22Rv1 (cell line): ENCODE results near the gene HSD17B7.
A peak's percentile ranks its signal among the peaks of the same experiment; 100 is the strongest.
"Not testable (repeated sequence)": the region's sequence is repeated elsewhere in the genome, so short reads cannot be mapped to it uniquely, and the experiment has no call there.

Source experiments
- H3K27ac ChIP-seq: fragments of 450-650 bp; 2 replicates; pipeline ENCODE4 v1.5.1; 2017
- ZFX ChIP-seq: fragments of 450-650 bp; IDR thresholded peaks from 2 replicates; pipeline ENCODE4 v1.6.1; 2017; ENCODE audit warnings: antibody characterized with exemption, borderline replicate concordance
- TF ChIP-seq, protein P1 (sequence below): fragments of 450-650 bp; IDR thresholded peaks from 2 replicates; pipeline ENCODE4 v1.5.1; 2017; ENCODE audit warnings: mild to moderate bottlenecking

The HSD17B7 gene

GRCh38 chr1:162790303-162790984 lies at the start of gene HSD17B7:
TSS of gene HSD17B7 (plus strand) at chr1:162790702. CDS start at chr1:162790801, 99 bp downstream.
- H3K27ac ChIP-seq = peak within 1 kb of the TSS; percentile 78

DNA sequence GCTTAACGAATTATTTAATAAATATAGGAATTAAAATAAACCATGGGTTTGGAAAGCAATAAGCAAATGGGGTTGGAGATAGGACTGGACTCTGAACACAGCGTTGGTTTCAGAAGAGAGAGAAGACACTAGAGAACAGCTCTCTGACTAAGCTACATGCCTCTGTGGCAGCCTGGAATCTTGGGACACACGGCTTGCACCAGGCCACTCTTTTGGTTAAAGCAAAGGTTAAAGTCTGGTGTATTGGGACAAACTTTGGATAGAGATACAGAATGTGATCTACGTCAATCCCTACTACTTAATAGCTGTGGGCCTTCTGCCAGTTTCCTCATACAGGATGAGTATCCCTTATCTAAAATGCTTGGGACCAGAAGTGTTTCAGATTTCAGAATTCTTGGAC lies 49.7 kb upstream of the HSD17B7 start:
- no peak for TF ChIP-seq ZFX
- TF ChIP-seq, protein P1, sequence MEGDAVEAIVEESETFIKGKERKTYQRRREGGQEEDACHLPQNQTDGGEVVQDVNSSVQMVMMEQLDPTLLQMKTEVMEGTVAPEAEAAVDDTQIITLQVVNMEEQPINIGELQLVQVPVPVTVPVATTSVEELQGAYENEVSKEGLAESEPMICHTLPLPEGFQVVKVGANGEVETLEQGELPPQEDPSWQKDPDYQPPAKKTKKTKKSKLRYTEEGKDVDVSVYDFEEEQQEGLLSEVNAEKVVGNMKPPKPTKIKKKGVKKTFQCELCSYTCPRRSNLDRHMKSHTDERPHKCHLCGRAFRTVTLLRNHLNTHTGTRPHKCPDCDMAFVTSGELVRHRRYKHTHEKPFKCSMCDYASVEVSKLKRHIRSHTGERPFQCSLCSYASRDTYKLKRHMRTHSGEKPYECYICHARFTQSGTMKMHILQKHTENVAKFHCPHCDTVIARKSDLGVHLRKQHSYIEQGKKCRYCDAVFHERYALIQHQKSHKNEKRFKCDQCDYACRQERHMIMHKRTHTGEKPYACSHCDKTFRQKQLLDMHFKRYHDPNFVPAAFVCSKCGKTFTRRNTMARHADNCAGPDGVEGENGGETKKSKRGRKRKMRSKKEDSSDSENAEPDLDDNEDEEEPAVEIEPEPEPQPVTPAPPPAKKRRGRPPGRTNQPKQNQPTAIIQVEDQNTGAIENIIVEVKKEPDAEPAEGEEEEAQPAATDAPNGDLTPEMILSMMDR = no peak

GRCh38 chr1:162741574-162741973 lies 48.9 kb upstream of the HSD17B7 start:
- TF ChIP-seq ZFX = no peak
- TF ChIP-seq, protein P1 = no peak
- H3K27ac ChIP-seq = no peak overlapping the region

More for the DNA sequence above, 49.7 kb upstream of the HSD17B7 start:
- H3K27ac ChIP-seq = no peak overlapping the region

GRCh38 chr1:162746264-162746942 lies 44.1 kb upstream of the HSD17B7 start:
- H3K27ac ChIP-seq = not testable (repeated sequence)

GRCh38 chr1:162753001-162753658 lies 37.4 kb upstream of the HSD17B7 start:
- no peak overlapping the region for H3K27ac ChIP-seq

DNA sequence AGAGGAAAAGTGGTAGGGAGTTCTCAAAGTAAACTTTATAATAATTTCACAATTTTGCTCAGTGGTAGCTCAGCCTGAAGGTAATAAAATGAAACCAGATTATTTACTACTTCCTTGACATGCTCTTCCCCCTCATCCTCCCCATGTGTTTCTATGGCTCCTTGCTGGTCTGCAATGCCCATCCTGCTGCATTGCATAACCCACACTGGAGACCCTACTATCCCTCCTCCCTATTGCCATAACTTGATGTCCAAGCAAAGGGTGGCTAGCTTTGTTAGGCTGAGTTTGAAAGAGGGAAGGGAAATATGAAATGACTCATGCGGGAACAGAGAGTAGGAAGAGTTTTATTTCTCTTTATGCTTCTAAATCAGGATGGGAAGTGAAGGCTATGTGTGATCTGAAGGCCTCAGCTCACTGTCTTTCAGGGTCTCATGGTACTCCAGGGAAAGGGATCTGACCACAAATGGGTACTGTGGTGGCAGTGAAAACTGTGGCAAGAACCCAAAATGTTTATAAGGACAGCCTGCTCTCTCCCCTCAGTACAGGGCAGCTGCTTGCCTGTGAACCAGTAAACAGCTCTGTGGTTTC lies 36.4 kb upstream of the HSD17B7 start:
- TF ChIP-seq, protein P1 = no peak
- TF ChIP-seq ZFX = no peak

More at GRCh38 chr1:162753001-162753658, 37.4 kb upstream of the HSD17B7 start:
- no peak for TF ChIP-seq ZFX
- TF ChIP-seq, protein P1 = no peak

GRCh38 chr1:162755306-162755705 lies 35.2 kb upstream of the HSD17B7 start:
- no peak for TF ChIP-seq ZFX
- TF ChIP-seq, protein P1 = no peak
- no peak overlapping the region for H3K27ac ChIP-seq

More for the DNA sequence above, 36.4 kb upstream of the HSD17B7 start:
- H3K27ac ChIP-seq = no peak overlapping the region

DNA sequence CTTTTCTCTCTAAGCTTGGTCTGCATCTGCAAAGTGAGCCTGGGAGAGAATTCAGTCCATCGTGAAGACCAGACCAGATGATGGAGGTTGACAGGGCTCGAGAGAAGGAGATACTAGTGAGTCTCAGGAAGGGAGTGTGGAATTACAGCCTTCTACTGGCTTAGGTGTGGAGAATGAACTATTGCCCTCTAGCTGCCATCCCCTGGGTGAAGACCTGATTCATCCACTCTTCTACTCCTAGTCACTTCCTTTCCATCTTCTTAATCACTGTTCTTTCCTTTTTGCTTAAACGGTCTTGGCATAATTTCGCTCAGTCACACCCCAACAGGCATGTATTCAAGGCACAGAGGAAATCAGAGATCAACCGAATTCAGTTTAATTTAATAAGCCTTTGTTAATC lies 34.0 kb upstream of the HSD17B7 start:
- TF ChIP-seq ZFX = no peak
- TF ChIP-seq, protein P1 = no peak

More for the DNA sequence above, 34.0 kb upstream of the HSD17B7 start:
- H3K27ac ChIP-seq = no peak overlapping the region
